Right cardiac atrium (tissue), 5 donors: ENCODE results near the gene FLVCR2. TPM values are rescaled to one million over a fixed set of nuclear protein-coding genes. Genes with fewer than 3 reads are reported as not detected.

Experiments used
- polyA plus RNA-seq: library from polyadenylated mRNA; stranded (reverse); fragments of 200-250 nt; gene quantifications from one replicate; pipeline ENCODE4 v1.2.3, GENCODE V29; 2013
- total RNA-seq, 4 donors: library from RNA; stranded (reverse); fragmentation: NEBNext Ultra II Directional; extraction: Animal tissue kit (Norgen Biotek cat#: 25700); gene quantifications; one replicate each; pipeline ENCODE4 v1.2.1, GENCODE V29; 2021
- donor health status: healthy with polysubstance abuse.
- donor health status: DM: no; HTN: yes; CAD: no.
- donor health status: DM: no; HTN: no; CAD: no.
- donor health status: DM: no; HTN: yes; CAD: no; lungs with severe emphysema.
- donor health status: DM: yes; HTN: yes; CAD: no.

The FLVCR2 gene
- total and polyA plus RNA-seq, 5 donors: 1.3 to 8.1 (median 6.2) TPM

Other genes starting within 250 kb of the FLVCR2 start
- 10 to 100 TPM; 28.3 to 42.2 (median 39.4) TPM for gene JDP2, start 150.6 kb upstream of the FLVCR2 start, total RNA-seq
- 39.2 TPM for gene JDP2, start 150.6 kb upstream of the FLVCR2 start, polyA plus RNA-seq
- gene BATF, start 56.2 kb upstream of the FLVCR2 start, total RNA-seq: 1 to 10 TPM in 1 of 4 donors, under 1 TPM in 2, not detected in 1; 0.53 to 3.0 (median 0.54) TPM
- 0.91 TPM for gene BATF, start 56.2 kb upstream of the FLVCR2 start, polyA plus RNA-seq
- 10 to 100 TPM in 2 of 4 donors, 1 to 10 TPM in 2; 9.6 to 10.9 (median 10.2) TPM for gene ERG28, start 82.3 kb downstream of the FLVCR2 start, total RNA-seq
- gene ERG28, start 82.3 kb downstream of the FLVCR2 start, polyA plus RNA-seq: 15.0 TPM
- gene TTLL5, start 82.6 kb downstream of the FLVCR2 start, total RNA-seq: 10 to 100 TPM; 18.3 to 22.2 (median 21.1) TPM
- 8.0 TPM for gene TTLL5, start 82.6 kb downstream of the FLVCR2 start, polyA plus RNA-seq